Cardiac septum (tissue), 1 donor: ENCODE data around the gene TYROBP. TPM values are rescaled to one million over a fixed set of nuclear protein-coding genes. Genes with fewer than 3 reads are reported as not detected.
"Not testable (repeated sequence)": the region's sequence is repeated elsewhere in the genome, so short reads cannot be mapped to it uniquely, and the experiment has no call there.

ENCODE experiments used
- DNase-seq: peaks from one replicate; pipeline ENCODE4 v3.0.0-alpha.2; 2020; ENCODE audit warnings: low spot score
- intact Hi-C: fragments of 100-400 bp; cut with DNase I; formaldehyde crosslinking; loops from one replicate; pipeline ENCODE4 v1.14.0; 2022
- total RNA-seq: library from RNA; stranded (reverse); fragmentation: NEBNext Ultra II Directional; extraction: Animal tissue kit (Norgen Biotek cat#: 25700); gene quantifications from one replicate; pipeline ENCODE4 v1.2.1, GENCODE V29; 2021
- donor health status: DM: no; HTN: no; CAD: no.

The TYROBP gene
- total RNA-seq, 1 donor from 2014 or later: 16.9 TPM

DNA sequence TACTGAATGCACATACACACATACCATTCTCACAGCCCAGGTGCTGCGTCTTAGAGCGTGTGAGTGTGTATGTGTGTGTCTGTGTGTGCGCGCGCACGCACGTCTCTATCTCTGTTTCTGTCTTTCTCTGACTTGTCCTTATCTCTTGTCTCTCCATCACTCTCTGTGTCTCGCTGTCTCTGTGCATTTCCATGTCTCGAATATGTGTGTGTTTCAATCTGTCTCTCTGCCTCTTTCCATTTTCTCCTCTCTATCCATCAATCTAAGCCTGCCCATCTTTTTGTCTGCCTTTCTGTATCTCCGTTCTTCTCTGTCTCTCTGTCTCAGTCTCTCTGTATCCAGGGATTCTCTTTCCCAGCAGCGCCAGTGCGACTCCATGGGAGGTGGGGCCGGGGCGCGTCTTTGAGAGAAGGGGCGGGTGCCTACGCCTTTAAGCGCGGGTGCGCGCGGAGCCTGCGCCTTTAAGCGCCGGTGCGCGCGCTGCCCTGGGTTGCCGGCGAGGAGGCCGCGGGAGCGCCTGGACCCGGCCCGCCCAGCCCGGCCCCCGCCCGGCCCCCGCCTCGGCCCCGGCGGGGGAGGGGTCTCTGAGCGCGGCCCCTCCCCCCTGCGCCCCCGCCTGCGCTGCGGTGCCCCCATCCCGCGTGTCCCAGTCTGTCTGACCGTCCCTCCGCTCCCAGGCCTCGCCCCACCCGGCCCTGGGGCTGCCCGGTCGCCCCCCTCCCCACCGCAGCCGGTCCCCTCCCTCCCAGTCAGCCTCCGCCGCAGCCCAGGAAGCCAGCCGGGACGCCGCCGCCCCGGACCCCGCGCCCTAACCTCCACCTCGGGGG, 28.0 kb upstream of the TYROBP start, which contains the start of gene LRFN3:
TSS of gene LRFN3 (plus strand) at position 464 of the 827 bp plus-strand sequence. CDS start 3,052 bp downstream, outside the sequence.
- DNase-seq: peak; percentile 82
- intact Hi-C loops: no loop called here

DNA sequence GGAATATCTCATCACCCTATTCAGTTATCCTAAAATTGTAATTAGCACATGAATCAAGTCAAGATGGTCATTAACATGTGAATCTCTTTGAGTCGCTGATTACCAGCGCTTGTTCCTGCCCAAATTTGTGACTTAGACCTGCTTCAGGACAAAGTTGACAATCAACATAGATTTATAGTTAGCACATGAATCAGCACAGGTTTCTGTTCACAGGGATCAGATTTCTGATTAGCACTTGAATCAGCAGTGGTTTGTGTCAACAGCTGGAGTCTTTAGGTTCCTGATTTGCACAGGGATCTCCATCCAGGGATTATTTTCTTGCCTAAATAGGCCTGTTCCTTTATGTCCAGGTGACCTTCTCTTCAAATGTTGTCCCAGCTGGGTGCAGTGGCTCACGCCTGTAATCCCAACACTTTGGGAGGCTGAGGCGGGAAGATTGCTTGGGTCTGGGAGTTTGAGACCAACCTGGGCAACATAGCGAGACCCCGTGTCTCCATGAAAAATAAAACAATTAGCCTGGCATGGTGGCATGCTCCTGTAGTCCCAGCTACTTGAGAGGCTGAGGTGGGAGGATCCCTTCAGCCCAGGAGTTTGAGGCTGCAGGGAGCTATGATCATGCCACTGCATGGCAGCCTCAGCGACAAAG, 24.3 kb upstream of the TYROBP start:
- intact Hi-C loops: no loop called here

DNA sequence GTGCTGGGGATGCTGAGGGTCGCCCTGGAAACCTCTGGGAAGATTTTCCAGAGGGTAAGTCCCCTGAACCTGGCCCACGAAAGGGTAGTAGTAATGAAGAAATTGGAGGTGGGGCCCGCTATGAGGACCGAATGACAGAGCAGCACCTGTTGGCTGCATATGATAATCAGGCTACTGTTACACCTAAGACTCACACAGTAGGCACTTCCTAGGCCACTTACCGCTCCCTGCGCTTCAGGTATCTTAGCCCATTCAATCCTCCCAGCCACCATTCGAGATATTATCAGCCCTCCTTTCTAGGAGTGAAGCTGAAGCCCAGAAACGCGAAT, 23.7 kb upstream of the TYROBP start:
- intact Hi-C loops: loop anchor here (1.0 to 2.0 kb wide), 5 partner anchors 33 to 237 kb away; partner anchors contain the start of genes PSENEN and U2AF1L4
- DNase-seq: no peak

More for the DNA sequence above, 24.3 kb upstream of the TYROBP start:
- no peak for DNase-seq

DNA sequence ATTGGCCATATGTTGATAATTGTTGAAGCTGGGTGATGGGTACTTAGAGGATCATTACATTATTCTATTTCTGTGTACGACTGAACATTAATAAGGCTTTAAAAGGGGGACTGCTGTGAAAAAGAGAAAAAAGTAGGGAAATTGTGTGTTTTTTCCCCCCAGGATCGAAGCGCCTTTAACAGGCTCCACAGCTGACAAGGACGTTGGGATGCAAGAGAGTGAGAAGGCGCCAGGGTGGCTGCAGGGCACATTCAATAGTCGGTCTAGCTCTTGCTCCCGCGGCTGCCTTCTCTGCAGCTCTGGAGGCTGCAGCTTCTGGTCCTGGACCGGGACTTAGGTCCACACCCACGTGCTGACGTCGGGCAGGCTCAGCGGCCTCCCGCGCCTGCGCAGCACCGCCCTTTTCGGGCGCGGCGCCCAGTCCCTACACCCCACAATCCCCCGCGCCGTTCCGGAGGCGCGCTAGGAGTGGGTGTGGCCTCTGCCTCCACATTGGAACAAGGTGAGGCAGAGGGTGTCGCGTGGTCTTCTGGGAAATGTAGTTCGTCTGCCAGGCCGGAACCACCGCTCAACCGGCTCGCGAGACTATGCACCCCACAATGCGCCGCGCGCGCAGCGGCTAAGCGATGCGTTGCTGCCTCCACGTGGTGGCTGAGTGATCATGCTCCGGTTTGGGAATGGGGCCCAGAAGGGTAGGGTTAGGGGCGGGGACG, 23.2 kb upstream of the TYROBP start:
- intact Hi-C loops: loop anchor here (1.0 to 2.0 kb wide), 5 partner anchors 33 to 237 kb away; partner anchors contain the start of genes PSENEN and U2AF1L4
- DNase-seq: peak; percentile 100

DNA sequence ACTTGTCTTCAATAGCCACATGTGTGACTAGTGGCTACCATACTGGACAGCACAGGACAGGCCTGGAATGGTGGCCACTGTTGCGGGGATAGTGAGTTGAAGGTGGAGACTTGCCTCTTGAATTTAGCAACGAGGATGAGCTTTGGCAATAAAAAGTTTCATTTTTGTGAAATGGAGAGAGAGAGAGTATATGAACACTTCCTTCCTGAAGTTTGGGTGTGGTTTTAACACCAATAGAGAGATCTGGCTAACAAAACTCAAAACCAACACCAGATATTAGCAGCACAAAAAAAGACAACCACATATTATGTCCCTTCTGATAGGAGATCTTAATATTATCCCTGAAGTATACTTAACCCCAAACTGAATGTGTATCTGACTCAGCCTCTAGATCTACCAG, 21.8 kb upstream of the TYROBP start:
- intact Hi-C loops: loop anchor here (2.0 kb wide), 3 partner anchors 31 to 235 kb away; partner anchors contain the start of genes PSENEN and U2AF1L4
- DNase-seq: no peak

DNA sequence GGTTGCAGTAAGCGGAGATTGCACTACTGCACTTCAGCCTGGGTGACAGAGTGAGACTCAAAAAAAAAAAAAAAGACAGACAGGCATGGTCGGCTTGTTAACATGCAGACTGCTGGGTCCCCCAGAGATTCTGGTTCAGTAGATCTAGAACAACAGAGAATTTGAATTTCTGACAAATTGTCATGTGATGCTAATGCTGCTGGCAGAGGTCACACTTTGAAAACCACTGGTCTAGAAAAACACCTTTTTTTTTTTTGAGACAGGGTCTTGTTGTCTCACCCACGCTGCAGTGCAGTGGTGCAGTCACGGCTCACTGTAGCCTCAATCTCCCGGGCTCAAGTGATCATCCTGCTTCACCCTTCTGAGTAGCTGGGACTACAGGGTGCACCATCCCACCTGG, 20.4 kb upstream of the TYROBP start:
- DNase-seq: no peak
- intact Hi-C loops: no loop called here

DNA sequence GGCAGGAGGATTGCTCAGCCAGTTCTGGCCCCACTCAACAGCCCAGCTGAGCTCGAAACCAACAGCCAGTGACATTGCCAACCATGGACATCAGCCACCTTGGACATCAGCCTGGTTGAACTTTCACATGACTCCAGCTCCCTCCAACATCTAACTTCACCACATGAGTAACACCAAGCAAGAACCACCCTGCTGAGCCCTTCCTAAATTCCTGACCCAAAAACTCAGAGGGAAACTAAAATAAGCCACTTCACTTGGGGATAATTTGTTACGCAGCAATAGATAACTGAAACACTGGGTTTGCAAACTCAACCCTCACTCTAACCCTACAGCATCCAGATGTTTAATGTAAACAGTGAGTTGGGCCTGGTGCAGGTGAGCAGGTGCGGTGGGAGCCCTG, 17.4 kb upstream of the TYROBP start:
- DNase-seq: no peak

DNA sequence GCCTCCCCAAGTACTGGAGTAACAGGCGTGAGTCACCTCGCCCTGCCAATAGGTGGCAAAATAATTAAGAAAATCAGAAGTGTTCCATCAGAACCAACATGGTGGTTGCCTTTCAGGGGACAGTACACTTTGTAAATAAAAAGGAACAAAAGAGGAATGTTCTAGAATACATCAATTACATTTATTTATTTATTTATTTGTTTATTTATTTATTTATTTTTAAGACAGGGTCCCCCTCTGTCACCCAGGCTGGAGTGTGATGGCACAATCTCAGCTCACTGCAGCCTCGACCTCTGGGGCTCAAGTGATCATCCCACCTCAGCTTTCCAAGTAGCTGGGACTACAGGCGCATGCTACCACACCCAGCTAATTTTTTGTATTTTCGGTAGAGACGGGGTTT, 12.9 kb upstream of the TYROBP start:
- DNase-seq: no peak
- intact Hi-C loops: no loop called here

More for the DNA sequence above, 17.4 kb upstream of the TYROBP start:
- intact Hi-C loops: no loop called here

DNA sequence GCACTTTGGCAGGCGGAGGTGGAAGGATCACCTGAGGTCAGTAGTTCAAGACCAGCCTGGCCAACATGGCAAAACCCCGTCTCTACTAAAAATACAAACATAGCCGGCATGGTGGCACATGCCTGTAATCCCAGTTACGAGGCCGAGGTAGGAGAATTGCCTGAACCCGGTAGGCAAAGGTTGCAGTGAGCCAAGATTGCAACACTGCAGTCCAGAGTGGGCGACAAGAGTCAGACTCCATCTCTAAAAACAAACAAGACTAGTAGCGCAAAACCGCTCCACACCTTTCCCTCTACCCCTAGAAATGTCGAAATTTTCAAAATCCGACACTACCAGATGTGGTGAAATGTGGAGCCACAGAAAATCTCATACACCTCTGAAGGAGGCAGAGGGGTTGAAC, 11.2 kb upstream of the TYROBP start:
- no peak for DNase-seq
- intact Hi-C loops: no loop called here

DNA sequence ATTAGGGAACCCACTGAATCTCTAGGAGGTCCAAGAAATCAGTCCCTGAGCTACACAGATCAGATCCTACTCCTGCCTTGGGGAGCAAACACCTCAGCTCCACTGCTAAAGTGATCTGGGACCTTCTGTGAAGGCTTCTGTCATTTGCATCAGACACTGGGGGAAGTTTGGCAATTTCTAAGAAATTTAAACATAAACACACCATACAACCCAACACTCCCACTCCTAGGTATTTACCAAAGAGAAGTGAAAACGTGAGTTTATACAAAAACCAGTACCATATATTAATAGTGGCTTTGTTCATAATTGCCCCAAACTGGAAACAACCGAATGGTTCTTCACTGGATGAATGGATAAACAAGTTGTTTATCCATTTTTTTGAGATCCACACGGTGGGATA, 7.3 kb upstream of the TYROBP start:
- intact Hi-C loops: no loop called here
- no peak for DNase-seq

DNA sequence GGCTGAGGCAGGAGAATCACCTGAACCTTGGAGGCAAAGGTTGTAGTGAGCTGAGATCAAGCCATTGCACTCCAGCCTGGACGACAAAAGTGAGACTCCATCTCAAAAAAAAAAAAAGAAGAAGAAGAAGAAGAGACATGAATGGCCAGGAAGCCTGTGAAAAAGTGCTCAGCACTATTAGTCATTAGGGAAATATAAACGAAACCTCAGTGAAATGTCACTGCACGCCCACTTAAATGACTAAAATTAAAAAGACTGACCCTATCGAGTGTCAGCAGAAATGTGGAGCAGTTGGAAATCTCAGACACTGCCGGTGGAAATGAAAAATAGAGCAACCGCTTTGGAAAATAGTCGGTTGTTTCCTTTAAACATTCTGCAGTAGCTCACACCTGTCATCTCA, 5.5 kb upstream of the TYROBP start:
- intact Hi-C loops: no loop called here
- DNase-seq: no peak

DNA sequence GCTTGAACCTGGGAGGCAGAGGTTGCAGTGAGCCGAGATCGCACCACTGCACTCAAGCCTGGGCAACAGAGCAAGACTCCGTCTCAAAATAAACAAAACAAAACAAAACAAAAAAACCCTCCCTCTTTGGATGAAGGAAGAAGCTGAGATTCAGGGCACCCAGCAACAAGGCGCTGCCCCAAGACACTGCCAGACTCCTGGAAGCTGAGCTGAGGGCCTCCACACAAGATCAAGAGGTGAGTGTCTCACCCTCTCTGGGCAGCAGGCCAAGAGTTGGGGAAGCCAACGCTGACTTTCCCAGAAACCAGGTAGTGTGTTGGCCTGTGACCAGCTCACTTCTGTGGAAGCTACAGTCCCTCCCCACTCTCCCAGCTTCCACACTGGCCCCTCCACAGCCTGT, 3.7 kb upstream of the TYROBP start:
- DNase-seq: no peak
- intact Hi-C loops: no loop called here

DNA sequence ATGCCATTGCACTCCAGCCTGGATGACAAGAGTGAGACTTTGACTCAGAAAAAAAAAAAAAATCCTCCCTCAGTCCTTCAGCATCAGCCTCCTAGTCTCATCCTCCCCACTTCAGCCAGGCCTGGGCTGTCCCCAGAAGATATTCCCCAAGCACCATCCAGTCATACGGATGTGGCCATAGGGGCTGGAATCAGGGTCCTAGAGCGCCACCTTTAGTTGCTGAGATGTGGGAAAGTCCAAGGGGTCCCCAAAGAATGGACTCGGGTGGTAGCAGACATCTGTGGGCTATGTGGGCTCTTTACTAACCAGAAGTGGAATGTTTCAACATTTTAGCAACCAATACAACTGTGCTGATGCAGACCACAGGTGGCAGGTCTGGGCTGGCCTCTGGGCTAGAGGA, 3.1 kb upstream of the TYROBP start:
- no peak for DNase-seq
- intact Hi-C loops: no loop called here

DNA sequence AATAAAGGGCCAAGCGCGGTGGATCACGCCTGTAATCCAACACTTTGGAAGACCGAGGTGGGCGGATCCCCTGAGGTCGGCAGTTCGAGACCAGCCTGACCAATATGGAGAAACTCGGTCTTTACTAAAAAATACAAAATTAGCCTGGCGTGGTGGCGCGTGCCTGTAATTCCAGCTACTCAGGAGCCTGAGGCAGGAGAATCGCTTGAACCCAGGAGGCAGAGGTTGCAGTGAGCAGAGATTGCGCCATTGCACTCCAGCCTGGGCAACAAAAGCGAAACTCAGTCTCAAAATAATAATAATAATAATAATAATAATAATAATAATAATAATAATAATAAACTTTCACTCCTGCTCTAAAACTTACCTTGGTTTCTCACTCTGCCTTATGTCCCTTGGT, 2.3 kb upstream of the TYROBP start:
- intact Hi-C loops, DNase-seq: not testable (repeated sequence)

DNA sequence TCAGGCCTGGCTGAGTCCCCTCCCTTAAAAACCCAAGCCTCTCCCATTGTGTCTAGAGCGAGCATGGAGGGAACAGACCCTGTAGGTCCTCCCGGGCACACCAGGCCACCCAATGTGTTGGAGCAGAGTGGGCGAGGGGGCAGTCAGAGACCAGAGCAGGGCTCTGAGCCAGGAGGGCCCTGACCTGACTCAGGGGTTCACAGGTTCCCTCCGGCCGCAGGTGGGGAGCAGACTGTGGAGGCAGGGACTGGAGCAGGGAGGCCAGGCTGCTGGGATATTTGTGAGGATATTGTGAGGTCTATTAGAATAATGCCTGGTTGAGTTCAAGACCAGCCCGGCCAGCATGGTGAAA, 1.6 kb upstream of the TYROBP start:
- DNase-seq: no peak
- intact Hi-C loops: no loop called here

DNA sequence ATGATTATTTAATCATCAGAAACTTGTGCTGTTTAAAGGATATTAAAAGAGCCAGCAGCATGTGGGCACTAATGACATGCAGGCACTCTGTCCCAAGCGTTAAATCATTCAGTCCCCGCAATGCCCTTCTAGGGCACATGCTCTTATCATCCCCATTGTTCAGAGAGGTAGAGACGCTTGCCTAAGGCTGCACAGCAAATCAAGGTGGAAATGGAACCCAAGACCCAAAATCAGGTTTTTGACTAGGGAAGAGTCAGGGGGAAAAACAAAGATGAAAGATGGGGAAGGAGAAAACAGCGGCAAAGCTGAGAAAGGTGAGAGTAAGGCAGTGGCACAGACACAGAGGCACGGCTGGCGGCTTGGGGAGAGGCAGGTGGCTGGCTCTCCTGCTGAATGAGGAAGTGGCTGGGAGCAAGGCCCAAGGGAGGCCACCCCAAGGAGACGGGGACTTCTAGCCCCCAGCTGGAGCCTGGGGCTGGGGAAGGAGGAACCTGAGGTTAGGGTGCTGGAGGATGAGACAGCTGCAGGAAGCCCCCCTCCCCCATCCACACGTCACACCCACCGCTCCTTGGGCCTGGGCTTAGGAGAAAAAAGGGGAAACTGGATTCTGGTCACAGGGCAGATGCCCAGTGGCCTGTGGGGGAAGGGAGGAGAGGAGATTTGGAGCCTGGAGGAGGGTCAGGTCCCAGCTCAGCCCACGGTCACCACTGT, 1.0 kb upstream of the TYROBP start:
- intact Hi-C loops: no loop called here
- peak; percentile 94 for DNase-seq

DNA sequence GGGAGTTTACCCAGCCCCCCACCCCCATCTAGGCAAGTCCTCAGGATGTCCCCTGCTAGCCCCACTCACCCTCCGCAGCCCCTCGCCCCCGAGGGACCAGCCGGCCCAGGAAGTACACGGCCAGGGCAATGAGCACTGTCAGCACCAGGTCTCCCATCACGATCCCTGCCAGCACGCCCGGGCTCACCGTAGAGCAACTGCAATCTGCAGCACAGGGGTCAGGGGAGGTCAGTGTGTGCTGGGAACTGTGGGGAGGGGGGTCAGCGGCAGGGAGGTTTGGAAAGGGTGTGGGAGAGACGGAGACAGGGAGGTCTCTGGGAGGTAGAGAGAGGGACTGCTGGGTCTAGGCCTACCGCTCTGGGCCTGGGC, 734 bp downstream of the TYROBP start:
- no peak for DNase-seq
- intact Hi-C loops: no loop called here

DNA sequence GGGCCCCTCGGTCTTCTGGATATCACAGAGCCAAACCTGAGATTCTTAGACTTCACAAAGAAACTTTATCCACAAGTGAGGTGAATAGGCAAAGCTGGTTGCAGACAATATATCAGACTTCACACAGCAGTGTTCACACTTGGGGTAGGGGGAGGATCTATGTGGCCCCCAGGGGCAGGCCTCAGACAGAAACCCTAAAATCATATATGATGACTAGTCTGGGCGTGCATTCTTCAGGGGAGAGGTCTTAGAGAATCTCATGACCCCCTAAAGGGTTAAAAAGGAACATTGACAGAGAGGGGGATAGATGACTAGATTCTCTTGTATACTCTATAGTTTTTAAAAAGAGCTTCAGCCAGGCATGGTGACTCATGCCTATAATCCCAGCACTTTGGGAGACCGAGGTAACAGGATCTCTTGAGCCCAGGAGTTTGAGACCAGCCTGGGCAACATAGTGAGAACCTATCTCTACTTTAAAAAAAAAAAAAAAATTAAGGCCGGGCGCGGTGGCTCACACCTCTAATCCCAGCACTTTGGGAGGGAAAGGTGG, 2.8 kb downstream of the TYROBP start:
- intact Hi-C loops: no loop called here
- no peak for DNase-seq

DNA sequence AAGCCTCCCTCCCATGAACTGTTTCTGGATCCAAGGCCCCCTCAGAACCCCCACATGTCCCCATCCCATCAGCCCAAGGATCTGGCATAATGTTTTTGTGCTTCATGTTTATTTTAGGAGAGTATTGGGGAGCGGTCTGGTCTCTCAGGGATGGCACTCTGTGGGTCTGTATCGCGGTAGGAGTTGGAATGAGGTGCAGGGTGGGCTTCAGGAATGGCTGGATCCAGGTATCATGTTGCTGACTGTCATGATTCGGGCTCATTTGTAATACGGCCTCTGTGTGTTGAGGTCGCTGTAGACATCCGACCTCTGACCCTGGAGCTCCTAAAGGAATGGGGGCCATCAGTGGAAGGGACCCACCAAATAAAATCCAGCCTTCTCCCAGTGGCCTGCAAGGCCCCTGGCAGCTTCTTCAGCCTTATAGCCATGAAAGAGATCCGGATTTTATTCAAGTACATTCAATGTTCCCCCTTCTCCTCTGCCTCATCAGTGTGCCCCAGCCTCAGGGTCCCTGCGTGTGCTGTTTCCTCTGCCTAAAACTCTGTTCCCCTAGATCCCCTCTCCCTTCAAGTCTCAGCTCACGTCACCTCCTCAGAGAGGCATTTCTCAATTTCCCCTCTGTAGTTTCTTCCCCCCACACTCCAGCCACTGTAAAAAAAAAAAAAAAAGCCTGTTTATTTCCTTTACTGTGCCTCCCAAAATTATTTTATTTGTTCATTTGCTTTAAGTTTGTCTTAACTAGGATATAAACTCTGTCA, 3.6 kb downstream of the TYROBP start:
- intact Hi-C loops: no loop called here
- DNase-seq: no peak
